Spinal cord (tissue), 10 donors: ENCODE measurements around the gene CHMP6. TPM values are rescaled to one million over a fixed set of nuclear protein-coding genes. Genes with fewer than 3 reads are reported as not detected.

Source experiments
- DNase-seq, 6 donors: peaks; one replicate each; pipeline versions ENCODE4 v3.0.0 to v3.0.0-alpha.2; 2013 to 2015; ENCODE audit warnings: low spot score in 6 of 6, low read depth in 4 of 6
- H3K27ac ChIP-seq: one replicate; pipeline ENCODE4 v1.5.1; 2013; ENCODE audit warnings: low read depth, low read length, control low read depth
- H3K27me3 ChIP-seq: one replicate; pipeline ENCODE4 v1.6.1; 2013; ENCODE audit warnings: low read length; ENCODE audit not compliant: control insufficient read depth, insufficient read depth
- H3K36me3 ChIP-seq: one replicate; pipeline ENCODE4 v1.6.1; 2013; ENCODE audit warnings: low read length; ENCODE audit not compliant: control insufficient read depth, insufficient read depth
- H3K4me1 ChIP-seq: one replicate; pipeline ENCODE4 v1.6.1; 2013; ENCODE audit warnings: low read length; ENCODE audit not compliant: control insufficient read depth, insufficient read depth
- H3K4me3 ChIP-seq: one replicate; pipeline ENCODE4 v1.5.1; 2013; ENCODE audit warnings: low read depth, low read length, control low read depth
- H3K9me3 ChIP-seq: one replicate; pipeline ENCODE4 v1.6.1; 2013; ENCODE audit warnings: low read length; ENCODE audit not compliant: control insufficient read depth, insufficient read depth
- WGBS: methylation state at CpG from one replicate; pipeline ENCODE4 v1.1.5; 2013; ENCODE audit warnings: missing lambda C conversion rate; ENCODE audit not compliant: insufficient coverage; 5-methylcytosine and 5-hydroxymethylcytosine counted together
- polyA plus RNA-seq, 2 donors: library from polyadenylated mRNA; unstranded; fragments of 120-200 nt; gene quantifications; one replicate each; pipeline ENCODE4 v1.2.1, GENCODE V29; 2013; ENCODE audit not compliant: insufficient read length in 2 of 2
- total RNA-seq, 2 donors: library from RNA; depleted of rRNA in 1 of 2; stranded (reverse); fragments of 120-200 nt in 1 of 2; fragments of >200 nt in 1 of 2; gene quantifications; one replicate each; pipeline versions ENCODE4 v1.2.3 to v1.2.4, GENCODE V29; 2013 to 2014
- donor health status: healthy.

The CHMP6 gene
- total and polyA plus RNA-seq, 4 donors: 10.2 to 43.1 (median 24.1) TPM

GRCh38 chr17:81049372-81049911, 57.8 kb downstream of the CHMP6 start:
- H3K27me3 ChIP-seq: no peaks in the 10 kb centered on the region
- DNase-seq: no peak
- no peak overlapping the region for H3K4me3 ChIP-seq
- H3K4me1 ChIP-seq: peaks cover 89% of the 10 kb centered on the region
- no peak overlapping the region for H3K27ac ChIP-seq
- 69% methylated on average over 13 of the region's 17 CpGs for WGBS
- peaks cover 51% of the 10 kb centered on the region for H3K36me3 ChIP-seq
- H3K9me3 ChIP-seq: no peaks in the 10 kb centered on the region

Other genes with a start within 250 kb of the CHMP6 start
- 10 to 100 TPM; 16.8 to 24.2 TPM for gene BAIAP2, start 43.3 kb downstream of the CHMP6 start, total RNA-seq
- gene BAIAP2, start 43.3 kb downstream of the CHMP6 start, polyA plus RNA-seq: 10 to 100 TPM; 51.5 to 55.6 TPM
- gene PVALEF, start 173.7 kb downstream of the CHMP6 start, total RNA-seq: under 1 TPM in 1 of 2 donors, not detected in 1; 0.11 TPM
- gene PVALEF, start 173.7 kb downstream of the CHMP6 start, polyA plus RNA-seq: under 1 TPM; 0.73 to 0.90 TPM
- gene AATK, start 174.4 kb downstream of the CHMP6 start, total RNA-seq: 10 to 100 TPM; 41.9 to 94.4 TPM
- 100 to 1,000 TPM; 128 to 149 TPM for gene AATK, start 174.4 kb downstream of the CHMP6 start, polyA plus RNA-seq
- 10 to 100 TPM in 1 of 2 donors, 1 to 10 TPM in 1; 7.2 to 13.6 TPM for gene CEP131, start 231.1 kb downstream of the CHMP6 start, total RNA-seq
- gene CEP131, start 231.1 kb downstream of the CHMP6 start, polyA plus RNA-seq: 10 to 100 TPM; 23.0 to 26.6 TPM
- gene TEPSIN, start 247.2 kb downstream of the CHMP6 start, total RNA-seq: 10 to 100 TPM in 1 of 2 donors, 1 to 10 TPM in 1; 7.7 to 13.6 TPM
- 10 to 100 TPM; 24.8 to 33.8 TPM for gene TEPSIN, start 247.2 kb downstream of the CHMP6 start, polyA plus RNA-seq
- gene NDUFAF8, start 247.5 kb downstream of the CHMP6 start, total RNA-seq: 10 to 100 TPM in 1 of 2 donors, 1 to 10 TPM in 1; 9.4 to 87.6 TPM
- 10 to 100 TPM; 72.4 to 75.4 TPM for gene NDUFAF8, start 247.5 kb downstream of the CHMP6 start, polyA plus RNA-seq